ENCODE data around the gene NEMP1. TPM values are rescaled to one million over a fixed set of nuclear protein-coding genes. Genes with fewer than 3 reads are reported as not detected.

NEMP1 gene
- total and polyA plus RNA-seq, 2 of the 13 experiments (the other 11 are each of a cell fraction or from before 2014, with no cell fraction given), result 11.4 to 12.9 TPM

- TF ChIP-seq MEIS1 (CRISPR knock-in tag; IDR thresholded peaks at IDR 0.05; ENCODE audit: borderline replicate concordance) (no peak), ZSCAN21 (CRISPR knock-in tag; IDR thresholded peaks at IDR 0.05; ENCODE audit: borderline replicate concordance) (no peak)
Measured at GRCh38 chr12:57080855-57081254, 2.3 kb upstream of the NEMP1 start (continued).

DNA sequence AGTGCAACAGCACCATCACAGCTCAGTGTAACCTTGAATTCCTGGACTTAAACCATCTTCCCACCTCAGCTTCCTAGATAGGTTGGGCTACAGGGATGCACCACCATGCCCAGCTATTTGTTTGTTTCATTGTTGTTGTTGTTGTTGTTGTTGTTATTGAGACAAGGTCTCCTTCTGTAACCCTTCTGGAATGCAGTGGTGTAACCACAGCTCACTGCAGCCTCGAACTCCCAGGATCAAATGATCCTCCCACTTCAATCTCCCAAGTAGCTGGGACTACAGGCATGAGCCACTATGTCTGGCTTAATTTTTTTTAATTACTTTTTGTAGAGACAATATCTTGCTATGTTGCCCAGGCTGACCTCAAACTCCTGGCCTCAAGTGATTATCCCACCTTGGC lies 1.2 kb upstream of the NEMP1 start:
- TF ChIP-seq ZBTB40 (IDR thresholded peaks at IDR 0.05) (no peak), ZBTB40 (CRISPR knock-in tag; IDR thresholded peaks at IDR 0.05) (no peak), FOXP1 (IDR thresholded peaks at IDR 0.05) (0 out of 2 replicates have a peak, but pooled peaks have one; percentile 34), FOXP1 (CRISPR knock-in tag; IDR thresholded peaks at IDR 0.05) (no peak), REL (CRISPR knock-in tag; conservative IDR thresholded peaks at IDR 0.05) (no peak), ZNF234 (CRISPR knock-in tag; conservative IDR thresholded peaks at IDR 0.05) (no peak), ZNF766 (CRISPR knock-in tag; IDR thresholded peaks at IDR 0.05; ENCODE audit: borderline replicate concordance) (no peak), ETV6 (CRISPR knock-in tag; conservative IDR thresholded peaks at IDR 0.05) (no peak), ZFP62 (CRISPR knock-in tag; IDR thresholded peaks at IDR 0.05) (no peak)
- no peak overlapping the region for H3K9ac ChIP-seq (ENCODE audit: insufficient read depth, low read depth, low read length)
- intact Hi-C loops (cut with micrococcal nuclease; ENCODE audit: unreplicated experiment), result loop anchor here (2.0 kb wide), 1 partner anchor 13 kb away; no protein-coding TSS in a partner anchor
- DNase-seq (ENCODE audit: low spot score), result no peak
- ChIA-PET POLR2A (interaction anchor here (0.9 to 3.9 kb wide), 12 partner anchors 9 to 434 kb away, joined by 3 to 132 read pairs (median 10); partner anchors contain the start of genes ATP5F1B, LRP1, MYO1A and NAB2), CTCF (ENCODE audit: low intra/inter-chr PET ratio, low total read pairs) (no interaction called here)
- 0% methylated on average over 1 of the region's 1 CpG for WGBS (ENCODE audit: low lambda C conversion rate)
- H2AFZ ChIP-seq (ENCODE audit: low read length), result no peak overlapping the region
- in situ Hi-C loops (cut with HindIII; ENCODE audit: extremely low pct_ligation_motif_present, low pct_unique_long_range_greater_than_20kb), result no loop called here
- H3K4me1 ChIP-seq (ENCODE audit: insufficient read depth, low read length), result peaks cover 8% of the 10 kb centered on the region
- no peaks in the 10 kb centered on the region for H3K27me3 ChIP-seq (ENCODE audit: control insufficient read depth in 1 of 2, insufficient read depth in 2 of 2, low read length in 2 of 2)
- no peaks in the 10 kb centered on the region for H4K20me1 ChIP-seq (ENCODE audit: insufficient read depth, low read length)
- no peaks in the 10 kb centered on the region for H3K9me3 ChIP-seq (ENCODE audit: low read length)
- peaks cover 8% of the 10 kb centered on the region for H3K79me2 ChIP-seq (ENCODE audit: insufficient read depth, low read length)
- BruUV-seq (replicated peaks), result no TSS peak
- no peak for ATAC-seq
- no peaks in the 10 kb centered on the region for H3K36me3 ChIP-seq (replicated peaks in 1 of 2; ENCODE audit: control insufficient read depth in 1 of 2, insufficient read depth in 2 of 2, low read length in 2 of 2)
- H3K4me3 ChIP-seq (replicated peaks in 1 of 3; ENCODE audit: insufficient read depth in 1 of 3, low read depth in 2 of 3, low read length in 3 of 3), result 0 out of 6 replicates have a peak overlapping the region, but pooled peaks of 1 of the 3 experiments have one; percentile 57
- peak overlapping the region; percentile 73 for H3K4me2 ChIP-seq (ENCODE audit: low read depth, low read length)
- FAIRE-seq, result no peak
- no peak overlapping the region for H3K27ac ChIP-seq (ENCODE audit: extremely low read length, insufficient read depth, low read length)

Measured in HepG2 (cell line).